ENCODE measurements around the gene RALGAPA2.
A peak's percentile ranks its signal among the peaks of the same experiment; 100 is the strongest.

Gene RALGAPA2

GRCh38 chr20:20519269-20519668 lies 193.2 kb downstream of the RALGAPA2 start:
- TF ChIP-seq CTCF (conservative IDR thresholded peaks at IDR 0.05; ENCODE audit: control insufficient read depth, insufficient read depth, low read depth, low read length): no peak
- no peak for DNase-seq (ENCODE audit: low read depth)

GRCh38 chr20:20518263-20518662 lies 194.2 kb downstream of the RALGAPA2 start:
- TF ChIP-seq CTCF (conservative IDR thresholded peaks at IDR 0.05; ENCODE audit: control insufficient read depth, insufficient read depth, low read depth, low read length): no peak
- no peak overlapping the region for H3K4me3 ChIP-seq (ENCODE audit: control insufficient read depth, low read depth, low read length)
- no peak for DNase-seq (ENCODE audit: low read depth)

More at GRCh38 chr20:20519269-20519668, 193.2 kb downstream of the RALGAPA2 start:
- H3K4me3 ChIP-seq (ENCODE audit: control insufficient read depth, low read depth, low read length): no peak overlapping the region

- no peak for TF ChIP-seq CTCF (conservative IDR thresholded peaks at IDR 0.05; ENCODE audit: control insufficient read depth, insufficient read depth, low read depth, low read length)
Observed at GRCh38 chr20:20517296-20517695, 195.1 kb downstream of the RALGAPA2 start.

GRCh38 chr20:20513720-20514119 lies 198.7 kb downstream of the RALGAPA2 start:
- H3K4me3 ChIP-seq (ENCODE audit: control insufficient read depth, low read depth, low read length): no peak overlapping the region
- DNase-seq (ENCODE audit: low read depth): no peak
- no peak for TF ChIP-seq CTCF (conservative IDR thresholded peaks at IDR 0.05; ENCODE audit: control insufficient read depth, insufficient read depth, low read depth, low read length)

More at GRCh38 chr20:20517296-20517695, 195.1 kb downstream of the RALGAPA2 start:
- DNase-seq (ENCODE audit: low read depth): no peak
- no peak overlapping the region for H3K4me3 ChIP-seq (ENCODE audit: control insufficient read depth, low read depth, low read length)

GRCh38 chr20:20505554-20505953 lies 206.9 kb downstream of the RALGAPA2 start:
- no peak overlapping the region for H3K4me3 ChIP-seq (ENCODE audit: control insufficient read depth, low read depth, low read length)
- no peak for TF ChIP-seq CTCF (conservative IDR thresholded peaks at IDR 0.05; ENCODE audit: control insufficient read depth, insufficient read depth, low read depth, low read length)
- no peak for DNase-seq (ENCODE audit: low read depth)

GRCh38 chr20:20503777-20504530 lies 208.5 kb downstream of the RALGAPA2 start:
- peak; percentile 10 for DNase-seq (ENCODE audit: low read depth)
- no peak overlapping the region for H3K4me3 ChIP-seq (ENCODE audit: control insufficient read depth, low read depth, low read length)
- TF ChIP-seq CTCF (conservative IDR thresholded peaks at IDR 0.05; ENCODE audit: control insufficient read depth, insufficient read depth, low read depth, low read length): no peak

Measured in fibroblast of mammary gland (primary cell).